Bronchial epithelial cell (primary cell): ENCODE measurements around the gene VPS41. TPM values are rescaled to one million over a fixed set of nuclear protein-coding genes. Genes with fewer than 3 reads are reported as not detected.

Source experiments
- DNase-seq: peaks from one replicate; pipeline ENCODE4 v3.0.0-alpha.2; 2010; ENCODE audit warnings: low read depth
- FAIRE-seq: peaks from 2 replicates; lab custom pipeline; 2011; peaks lifted over from hg19 to GRCh38; lab: Jason Lieb, UNC
- H3K27me3 ChIP-seq: 2 replicates; pipeline ENCODE4 v1.5.1; 2011; ENCODE audit warnings: low read length; ENCODE audit not compliant: control insufficient read depth, insufficient read depth
- H3K36me3 ChIP-seq: 2 replicates; pipeline ENCODE4 v1.5.1; 2011; ENCODE audit warnings: low read length; ENCODE audit not compliant: control insufficient read depth, insufficient read depth
- H3K4me3 ChIP-seq: 2 replicates; pipeline ENCODE4 v1.5.1; 2011; ENCODE audit warnings: mild to moderate bottlenecking, low read depth, low read length, control low read depth
- CTCF ChIP-seq: IDR thresholded peaks from 2 replicates; pipeline ENCODE4 v1.5.1; 2011; ENCODE audit warnings: mild to moderate bottlenecking, moderate library complexity, low read length, control low read depth, inconsistent platforms; ENCODE audit not compliant: insufficient read depth, severe bottlenecking
- total RNA-seq: library from RNA; depleted of rRNA; stranded (reverse); fragments of >200 nt; gene quantifications from 2 replicates; pipeline ENCODE4 v1.2.1, GENCODE V29; 2014

The VPS41 gene
- total RNA-seq, 1 donor from 2014 or later = 32.9 TPM

GRCh38 chr7:38886265-38886664 lies 22.7 kb downstream of the VPS41 start:
- Histone ChIP-seq H3K27me3 (no peaks in the 10 kb centered on the region), H3K36me3 (no peaks in the 10 kb centered on the region), H3K4me3 (no peak overlapping the region)
- no peak for TF ChIP-seq CTCF
- no peak for FAIRE-seq
- DNase-seq = no peak

GRCh38 chr7:38883706-38884105 lies 25.3 kb downstream of the VPS41 start:
- H3K4me3 ChIP-seq = no peak overlapping the region
- H3K36me3 ChIP-seq = no peaks in the 10 kb centered on the region
- DNase-seq (no peak), FAIRE-seq (no peak)
- no peak for TF ChIP-seq CTCF
- H3K27me3 ChIP-seq = no peaks in the 10 kb centered on the region

GRCh38 chr7:38881947-38882684 lies 26.9 kb downstream of the VPS41 start:
- TF ChIP-seq CTCF = no peak
- no peak for FAIRE-seq
- H3K27me3 ChIP-seq = no peaks in the 10 kb centered on the region
- no peak overlapping the region for H3K4me3 ChIP-seq
- DNase-seq = peak; percentile 83
- H3K36me3 ChIP-seq = no peaks in the 10 kb centered on the region

- Histone ChIP-seq H3K27me3 (no peaks in the 10 kb centered on the region), H3K4me3 (no peak overlapping the region), H3K36me3 (no peaks in the 10 kb centered on the region)
- TF ChIP-seq CTCF = no peak
- FAIRE-seq (no peak), DNase-seq (no peak)
Measured at GRCh38 chr7:38881015-38881414, 28.0 kb downstream of the VPS41 start.

GRCh38 chr7:38880454-38880853 lies 28.5 kb downstream of the VPS41 start:
- FAIRE-seq (no peak), DNase-seq (no peak)
- Histone ChIP-seq H3K27me3 (no peaks in the 10 kb centered on the region), H3K36me3 (no peaks in the 10 kb centered on the region), H3K4me3 (no peak overlapping the region)
- no peak for TF ChIP-seq CTCF

GRCh38 chr7:38880035-38880434 lies 29.0 kb downstream of the VPS41 start:
- H3K4me3 ChIP-seq = no peak overlapping the region
- no peak for TF ChIP-seq CTCF
- H3K36me3 ChIP-seq = no peaks in the 10 kb centered on the region
- DNase-seq (no peak), FAIRE-seq (no peak)
- no peaks in the 10 kb centered on the region for H3K27me3 ChIP-seq
